A673 (cell line): ENCODE results near the gene LSM2. TPM values are rescaled to one million over a fixed set of nuclear protein-coding genes. Genes with fewer than 3 reads are reported as not detected.
A peak's percentile ranks its signal among the peaks of the same experiment; 100 is the strongest.
"Not testable (repeated sequence)": the region's sequence is repeated elsewhere in the genome, so short reads cannot be mapped to it uniquely, and the experiment has no call there.

Source experiments
- BruUV-seq: library from RNA; stranded (reverse); fragments of 400-500 nt; replicated peaks from 2 replicates; lab custom pipeline; 2021; lab: Mats Ljungman, UMichigan
- CTCF ChIA-PET: fragments of 300-600 bp; sonication (Branson Sonifier 250); formaldehyde crosslinking; loops from one replicate; lab custom pipeline; 2022; ENCODE audit warnings: antibody characterized with exemption; lab: Charles Lee
- POLR2A ChIA-PET: fragments of 300-600 bp; sonication (Branson Sonifier 250); formaldehyde crosslinking; loops from one replicate; lab custom pipeline; 2022; ENCODE audit warnings: antibody characterized with exemption; ENCODE audit not compliant: low non-redundant PET; lab: Charles Lee
- DNase-seq: peaks from one replicate; pipeline ENCODE4 v3.0.0-alpha.2; 2015; ENCODE audit warnings: low spot score
- H3K27ac ChIP-seq: fragments of 200-600 bp; sonication (generic); 2 replicates; pipeline ENCODE4 v1.5.1; 2016; ENCODE audit warnings: mixed run types, low read depth, mild to moderate bottlenecking, mixed read lengths, antibody characterized with exemption, low read length; ENCODE audit not compliant: poor library complexity, severe bottlenecking
- H3K27me3 ChIP-seq: fragments of 200-600 bp; sonication (generic); replicated peaks from 2 replicates; pipeline ENCODE4 v1.6.1; 2017; ENCODE audit warnings: mixed run types, low read depth, mild to moderate bottlenecking, mixed read lengths, antibody characterized with exemption, low read length; ENCODE audit not compliant: insufficient read depth, poor library complexity
- H3K36me3 ChIP-seq: fragments of 200-600 bp; sonication (generic); 2 replicates; pipeline ENCODE4 v1.6.1; 2016; ENCODE audit warnings: mixed run types, mild to moderate bottlenecking, mixed read lengths, antibody characterized with exemption, low read length; ENCODE audit not compliant: insufficient read depth, poor library complexity, severe bottlenecking
- H3K4me1 ChIP-seq: fragments of 200-600 bp; sonication (generic); 2 replicates; pipeline ENCODE4 v1.6.1; 2017; ENCODE audit warnings: mixed run types, mild to moderate bottlenecking, mixed read lengths, antibody characterized with exemption, low read length; ENCODE audit not compliant: insufficient read depth, poor library complexity, severe bottlenecking
- H3K4me3 ChIP-seq: fragments of 200-600 bp; sonication (generic); 2 replicates; pipeline ENCODE4 v1.5.1; 2016; ENCODE audit warnings: low read depth, mixed run types, mild to moderate bottlenecking, mixed read lengths, low read length; ENCODE audit not compliant: poor library complexity, severe bottlenecking
- H3K9me3 ChIP-seq: fragments of 200-600 bp; sonication (generic); 2 replicates; pipeline ENCODE4 v1.6.1; 2016; ENCODE audit warnings: mixed run types, low read depth, mild to moderate bottlenecking, mixed read lengths, antibody characterized with exemption, low read length; ENCODE audit not compliant: poor library complexity, severe bottlenecking
- CTCF ChIP-seq: fragments of 300-800, 200-600 bp; sonication (generic); conservative IDR thresholded peaks from 2 replicates; pipeline ENCODE4 v1.5.1; 2017; ENCODE audit warnings: low read depth, mild to moderate bottlenecking, antibody characterized with exemption, low read length, moderate library complexity, mixed read lengths
- EZH2 ChIP-seq: fragments of 200-600 bp; sonication (generic); IDR thresholded peaks from 2 replicates; pipeline ENCODE4 v1.6.1; 2017; ENCODE audit warnings: borderline replicate concordance, low read depth, mild to moderate bottlenecking, mixed read lengths, antibody characterized with exemption, low read length; ENCODE audit not compliant: poor library complexity, severe bottlenecking
- intact Hi-C: fragments of 100-400 bp; cut with micrococcal nuclease; formaldehyde crosslinking; loops from one replicate; pipeline ENCODE4 v1.10.0; 2022; ENCODE audit not compliant: unreplicated experiment
- total RNA-seq: library from RNA; stranded (reverse); gene quantifications from 2 replicates; pipeline ENCODE4 v1.2.3, GENCODE V29; 2021

Gene LSM2
- total RNA-seq, 1 experiment from 2014 or later = 99.8 TPM

DNA sequence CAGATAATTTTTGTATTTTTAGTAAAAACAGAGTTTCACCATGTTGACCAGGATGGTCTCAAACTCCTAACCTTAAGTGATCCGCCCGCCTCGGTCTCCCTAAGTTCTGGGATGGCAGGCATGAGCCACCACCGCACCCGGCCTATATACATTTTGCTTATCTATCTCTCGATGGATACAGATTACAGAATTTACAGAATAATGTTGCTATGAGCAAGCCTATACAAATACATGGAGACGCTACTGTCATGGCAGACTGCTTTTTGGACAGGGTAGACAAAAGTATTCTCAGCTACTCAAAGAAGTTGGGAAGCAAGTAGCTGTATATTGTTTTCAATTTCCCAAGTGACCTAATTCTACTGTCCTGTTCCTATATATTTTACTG is 6.7 kb upstream of the LSM2 start:
- Histone ChIP-seq H3K27ac (peak overlapping the region; percentile 85), H3K9me3 (no peaks in the 10 kb centered on the region), H3K36me3 (no peaks in the 10 kb centered on the region), H3K27me3 (no peaks in the 10 kb centered on the region), H3K4me1 (peaks cover 7% of the 10 kb centered on the region), H3K4me3 (peak overlapping the region; percentile 29)
- no TSS peak for BruUV-seq
- no peak for DNase-seq
- TF ChIP-seq EZH2 (no peak), CTCF (no peak)
- ChIA-PET POLR2A (no interaction called here), CTCF (interaction anchor here (1.4 kb wide), 1 partner anchor 17 kb away, joined by 5 read pairs; no protein-coding TSS in a partner anchor)
- intact Hi-C loops = no loop called here

DNA sequence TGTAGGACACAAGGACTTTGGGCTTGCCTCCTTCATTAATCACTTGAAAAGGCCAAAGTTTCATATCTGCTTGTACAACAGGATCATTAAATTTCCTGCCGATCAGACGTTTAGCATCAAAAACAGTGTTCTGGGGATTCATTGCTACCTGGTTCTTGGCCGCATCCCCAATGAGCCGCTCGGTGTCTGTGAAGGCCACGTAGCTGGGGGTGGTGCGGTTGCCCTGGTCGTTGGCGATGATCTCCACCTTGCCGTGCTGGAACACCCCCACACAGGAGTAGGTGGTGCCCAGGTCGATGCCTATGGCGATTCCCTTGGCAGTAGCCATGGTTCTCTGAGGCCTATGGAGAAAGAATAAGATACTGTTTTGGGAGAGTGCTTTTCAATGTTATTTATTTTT is 4.9 kb upstream of the LSM2 start:
- Histone ChIP-seq H3K4me1 (peaks cover 7% of the 10 kb centered on the region), H3K9me3 (no peaks in the 10 kb centered on the region), H3K27ac (no peak overlapping the region), H3K4me3 (no peak overlapping the region), H3K36me3 (no peaks in the 10 kb centered on the region), H3K27me3 (no peaks in the 10 kb centered on the region)
- ChIA-PET POLR2A (no interaction called here), CTCF (no interaction called here)
- no peak for DNase-seq
- no TSS peak for BruUV-seq
- TF ChIP-seq EZH2 (no peak), CTCF (no peak)
- intact Hi-C loops = no loop called here

DNA sequence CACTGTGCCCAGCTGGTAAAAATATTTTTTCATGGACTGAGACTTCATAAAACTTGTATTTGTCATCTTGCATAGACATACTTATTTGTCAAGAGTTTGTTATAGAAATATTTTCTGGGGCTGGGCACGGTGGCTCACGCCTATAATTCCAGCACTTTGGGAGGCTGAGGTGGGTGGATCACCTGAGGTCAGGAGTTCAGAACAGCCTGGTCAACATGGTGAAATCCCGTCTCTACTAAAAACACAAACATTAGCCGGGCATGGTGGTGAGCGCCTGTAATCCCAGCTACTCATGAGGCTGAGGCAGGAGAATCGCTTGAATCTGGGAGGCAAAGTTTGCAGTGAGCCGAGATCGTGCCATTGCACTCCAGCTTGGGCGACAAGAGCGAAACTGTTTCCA is 1.8 kb upstream of the LSM2 start:
- BruUV-seq, CTCF ChIA-PET, intact Hi-C loops, H3K4me3 ChIP-seq, POLR2A ChIA-PET, H3K27me3 ChIP-seq, H3K27ac ChIP-seq, H3K9me3 ChIP-seq, DNase-seq, H3K36me3 ChIP-seq, H3K4me1 ChIP-seq: not testable (repeated sequence)

- Histone ChIP-seq H3K4me3 (peak overlapping the region; percentile 66), H3K36me3 (peaks cover 16% of the 10 kb centered on the region), H3K27ac (peak overlapping the region; percentile 91), H3K9me3 (no peaks in the 10 kb centered on the region), H3K27me3 (no peaks in the 10 kb centered on the region), H3K4me1 (no peaks in the 10 kb centered on the region)
- no peak for TF ChIP-seq CTCF
- TF ChIP-seq EZH2 = no peak
- no peak for DNase-seq
- ChIA-PET CTCF (interaction anchor here (1.1 kb wide), 1 partner anchor 24 kb away, joined by 6 read pairs; no protein-coding TSS in a partner anchor), POLR2A (interaction anchor here (1.3 kb wide), 1 partner anchor 9 kb away, joined by 12 read pairs; the partner anchor contains the start of genes HSPA1A and HSPA1L)
- BruUV-seq = TSS peak; percentile 65
- intact Hi-C loops = no loop called here
These were observed 762 bp downstream of the LSM2 start for GRCh38 chr6:31805939-31806469.

GRCh38 chr6:31801031-31801927 is 5.5 kb downstream of the LSM2 start:
- BruUV-seq, H3K4me3 ChIP-seq, H3K4me1 ChIP-seq, H3K27me3 ChIP-seq, intact Hi-C loops, H3K9me3 ChIP-seq, POLR2A ChIA-PET, DNase-seq, H3K27ac ChIP-seq: not testable (repeated sequence)
- peaks cover 29% of the 10 kb centered on the region for H3K36me3 ChIP-seq
- CTCF ChIA-PET = interaction anchor here (0.6 kb wide), 1 partner anchor 11 kb away, joined by 8 read pairs; no protein-coding TSS in a partner anchor
